SK-MEL-5 (cell line): ENCODE measurements around the gene PDS5B. TPM values are rescaled to one million over a fixed set of nuclear protein-coding genes. Genes with fewer than 3 reads are reported as not detected.

ENCODE experiments used
- DNase-seq: peaks from one replicate; pipeline ENCODE4 v3.0.0-alpha.2; 2016; ENCODE audit warnings: low read depth, low spot score
- in situ Hi-C: cut with HindIII; loops from 2 replicates; pipeline ENCODE4 v1.10.0; 2016; ENCODE audit warnings: low sequenced_read_pairs, high pct_unique_total_duplicates, low pct_unique_long_range_greater_than_20kb
- total RNA-seq: library from RNA; depleted of rRNA; stranded (reverse); fragments of >200 nt; shearing (Covaris generic); gene quantifications from 2 replicates; pipeline ENCODE4 v1.2.3, GENCODE V29; 2014

PDS5B gene
- total RNA-seq, 1 experiment from 2014 or later = 15.2 TPM

GRCh38 chr13:32737111-32737571 lies 150.9 kb downstream of the PDS5B start:
- peak; percentile 23 for DNase-seq

DNA sequence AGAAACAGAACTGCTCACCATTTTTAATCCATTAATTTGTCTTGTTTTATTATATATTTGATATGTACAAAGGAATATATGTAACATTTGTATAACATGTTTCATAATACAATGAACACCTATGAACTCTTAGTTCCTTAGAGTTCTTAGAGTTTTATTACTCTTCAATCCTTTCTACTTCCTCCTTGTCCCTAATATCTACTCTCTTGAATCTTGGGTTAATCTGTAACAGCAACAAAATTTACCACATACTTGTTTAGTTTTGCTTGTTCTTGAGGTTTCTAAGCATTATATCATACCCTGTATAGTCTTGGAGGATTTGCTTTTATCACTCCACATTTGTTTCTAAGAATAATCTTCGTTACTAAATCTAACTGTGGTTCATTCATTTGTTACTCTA lies 151.4 kb downstream of the PDS5B start:
- in situ Hi-C loops = no loop called here
- no peak for DNase-seq

More at GRCh38 chr13:32737111-32737571, 150.9 kb downstream of the PDS5B start:
- in situ Hi-C loops = no loop called here

DNA sequence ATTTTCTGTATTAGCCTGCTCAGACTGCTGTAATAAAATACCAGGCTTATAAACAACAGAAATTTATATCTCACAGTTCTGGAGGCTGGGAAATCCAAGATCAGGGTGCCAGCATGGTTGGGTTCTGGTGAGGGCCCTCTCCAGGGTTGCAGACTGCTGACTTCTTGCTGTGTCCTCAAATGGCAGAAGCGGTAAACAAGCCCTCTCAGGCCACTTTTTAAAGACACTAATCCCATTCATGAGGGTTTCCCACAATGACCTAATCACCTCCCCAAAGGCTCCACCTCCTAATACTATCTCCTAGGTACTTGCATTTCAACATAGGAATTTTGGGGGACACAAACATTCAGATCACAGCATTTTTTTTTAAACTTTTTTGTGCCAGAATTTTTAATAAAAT lies 159.3 kb downstream of the PDS5B start:
- DNase-seq = peak; percentile 88
- in situ Hi-C loops = no loop called here

- in situ Hi-C loops = no loop called here
- DNase-seq = peak; percentile 90
Observed at GRCh38 chr13:32746474-32746873, 160.2 kb downstream of the PDS5B start.

DNA sequence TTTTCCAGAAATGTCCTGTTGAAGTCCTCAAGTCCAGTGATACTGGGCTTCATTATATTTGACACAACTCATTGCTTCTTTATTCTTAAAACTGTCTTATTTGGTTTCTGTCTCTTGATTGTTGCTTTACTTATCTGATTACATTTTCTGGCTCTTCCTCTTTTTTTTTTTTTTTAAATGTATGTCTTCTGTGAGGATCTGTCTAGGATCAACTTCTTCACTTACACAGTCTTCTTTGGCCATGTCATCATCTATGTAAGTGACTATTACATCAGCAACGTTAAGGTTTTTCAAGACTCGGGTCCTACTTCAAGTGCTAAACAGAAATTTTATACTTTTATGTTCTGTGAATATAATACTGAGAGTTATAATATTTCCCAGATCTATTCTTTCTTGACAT lies 162.1 kb downstream of the PDS5B start:
- no peak for DNase-seq
- in situ Hi-C loops = no loop called here

DNA sequence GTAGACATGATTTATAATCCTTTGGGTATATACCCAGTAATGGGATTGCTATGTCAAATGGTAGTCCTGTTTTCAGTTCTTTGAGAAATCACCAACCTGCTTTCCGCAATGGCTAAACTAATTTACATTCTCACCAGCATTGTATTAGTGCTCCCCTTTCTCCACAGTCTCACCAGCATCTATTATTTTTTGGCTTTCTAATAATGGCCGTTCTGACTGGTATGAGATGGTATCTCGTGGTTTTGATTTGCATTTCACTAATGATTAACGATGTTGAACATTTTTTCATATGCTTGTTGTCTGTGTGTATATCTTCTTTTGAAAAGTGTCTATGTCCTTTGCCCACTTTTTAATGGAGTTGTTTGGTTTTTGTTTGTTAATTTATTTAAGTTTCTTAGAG lies 165.1 kb downstream of the PDS5B start:
- no peak for DNase-seq
- in situ Hi-C loops = no loop called here

- in situ Hi-C loops = no loop called here
- no peak for DNase-seq
Observed at GRCh38 chr13:32752311-32752710, 166.1 kb downstream of the PDS5B start.

GRCh38 chr13:32752997-32753606 lies 166.8 kb downstream of the PDS5B start:
- in situ Hi-C loops = no loop called here
- DNase-seq = no peak

DNA sequence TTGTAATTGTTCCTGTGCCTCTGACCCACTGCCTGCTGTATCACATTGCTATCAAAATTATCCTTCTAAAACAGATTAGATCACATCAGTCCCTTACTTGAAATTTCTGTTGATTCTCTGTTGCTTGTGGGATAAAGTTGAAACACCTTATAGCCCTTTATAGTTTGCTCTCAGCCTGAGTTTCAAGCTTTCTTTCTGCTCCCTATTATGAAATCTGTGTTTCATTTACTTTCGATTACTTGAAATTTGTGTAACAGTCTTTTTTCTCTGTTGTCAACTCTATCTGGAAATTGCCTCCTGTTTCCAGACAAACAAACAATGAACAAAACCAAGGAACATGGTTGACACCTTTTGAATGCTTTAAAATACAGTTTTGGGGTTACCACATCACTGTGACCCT lies 167.9 kb downstream of the PDS5B start:
- DNase-seq = no peak
- in situ Hi-C loops = no loop called here

GRCh38 chr13:32759152-32759551 lies 172.9 kb downstream of the PDS5B start:
- no peak for DNase-seq
- in situ Hi-C loops = no loop called here

- in situ Hi-C loops = no loop called here
- DNase-seq = no peak
Observed at GRCh38 chr13:32761472-32761871, 175.2 kb downstream of the PDS5B start.

- in situ Hi-C loops = no loop called here
Observed at GRCh38 chr13:32779119-32779518, 192.9 kb downstream of the PDS5B start.

GRCh38 chr13:32781906-32782305 lies 195.7 kb downstream of the PDS5B start:
- in situ Hi-C loops = no loop called here

More at GRCh38 chr13:32779119-32779518, 192.9 kb downstream of the PDS5B start:
- no peak for DNase-seq

DNA sequence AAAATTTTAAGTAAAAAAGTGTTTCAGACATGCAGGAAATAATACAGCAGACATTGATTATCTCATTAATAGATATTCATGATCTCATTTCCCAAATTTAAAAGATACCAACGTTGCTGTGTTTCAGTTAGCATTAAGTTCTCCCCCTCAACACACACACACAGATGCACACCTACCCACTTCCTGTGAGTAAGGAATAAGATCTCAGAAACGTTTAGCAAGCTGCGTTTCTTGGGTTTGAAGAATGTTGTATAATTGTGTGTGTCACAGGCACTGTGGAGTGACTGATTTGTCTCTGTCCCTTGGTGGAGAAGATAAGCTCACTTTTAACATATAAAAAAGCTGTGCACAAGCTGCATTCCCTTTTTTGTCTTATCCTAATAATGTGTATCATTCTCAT lies 196.8 kb downstream of the PDS5B start:
- DNase-seq = no peak
- in situ Hi-C loops = no loop called here

More at GRCh38 chr13:32781906-32782305, 195.7 kb downstream of the PDS5B start:
- no peak for DNase-seq

GRCh38 chr13:32790731-32791130 lies 204.5 kb downstream of the PDS5B start:
- in situ Hi-C loops = no loop called here
- peak; percentile 13 for DNase-seq

GRCh38 chr13:32791545-32792172 lies 205.4 kb downstream of the PDS5B start:
- in situ Hi-C loops = no loop called here
- DNase-seq = no peak

DNA sequence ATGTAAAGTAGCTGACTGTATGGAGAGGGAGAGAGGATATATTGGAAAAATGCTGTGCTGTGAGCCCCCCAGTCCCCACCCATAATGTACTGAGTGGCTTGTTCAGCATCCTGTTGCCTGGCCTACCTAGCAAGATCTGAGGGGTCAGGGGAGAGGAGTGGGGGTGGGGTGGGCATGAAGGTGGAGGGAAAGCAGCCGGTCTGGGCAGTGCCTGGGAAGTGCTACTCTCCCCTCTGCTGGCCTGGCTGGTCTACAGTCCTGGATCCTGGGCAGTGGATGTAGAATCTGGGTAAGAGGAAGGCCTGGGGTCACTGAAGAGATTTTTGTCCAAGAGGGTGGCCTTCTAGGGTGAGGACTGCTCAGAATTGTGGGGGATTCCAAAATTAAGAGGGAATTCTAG lies 210.5 kb downstream of the PDS5B start:
- in situ Hi-C loops = no loop called here
- DNase-seq = no peak

DNA sequence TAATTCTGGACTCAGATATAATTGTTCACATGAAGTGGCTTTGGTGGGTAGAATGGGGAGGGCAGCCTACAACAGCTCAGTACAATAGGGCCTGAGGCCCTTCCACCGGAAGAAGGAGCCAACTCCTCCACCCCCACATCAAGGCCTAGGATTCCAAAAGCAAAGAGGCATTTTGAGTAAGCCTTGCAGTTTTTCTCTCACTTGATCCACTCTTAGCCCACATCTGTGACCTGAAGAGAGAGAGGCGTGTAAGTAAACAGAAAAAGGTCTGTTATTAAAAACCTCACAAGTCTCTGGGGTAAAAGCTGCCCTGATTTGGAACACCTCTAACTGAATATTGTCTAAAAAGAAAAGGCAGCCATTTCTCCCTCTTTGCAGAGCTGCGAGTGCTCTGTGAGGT lies 215.9 kb downstream of the PDS5B start:
- no peak for DNase-seq
- in situ Hi-C loops = no loop called here

- in situ Hi-C loops = no loop called here
- no peak for DNase-seq
Observed at GRCh38 chr13:32804673-32805230, 218.5 kb downstream of the PDS5B start.
